Smooth muscle cell (in vitro differentiated cells): ENCODE results near the gene SYK. TPM values are rescaled to one million over a fixed set of nuclear protein-coding genes. Genes with fewer than 3 reads are reported as not detected.

Experiments used
- DNase-seq: peaks from one replicate; lab custom pipeline; 2025; ENCODE audit not compliant: unreplicated experiment; lab: John Stamatoyannopoulos, UW
- H2AFZ ChIP-seq: fragments of 200-600 bp; sonication (generic); 2 replicates; pipeline ENCODE4 v1.6.0; 2016; ENCODE audit warnings: antibody characterized with exemption, low read depth, mild to moderate bottlenecking
- H3F3A ChIP-seq: fragments of 200-600 bp; sonication (generic); 2 replicates; pipeline ENCODE4 v1.6.0; 2017; ENCODE audit warnings: antibody characterized with exemption, low read depth
- H3K27ac ChIP-seq: fragments of 200-600 bp; sonication (generic); 2 replicates; pipeline ENCODE4 v1.5.1; 2016; ENCODE audit warnings: low read depth, mild to moderate bottlenecking
- H3K27me3 ChIP-seq: fragments of 200-600 bp; sonication (generic); 2 replicates; pipeline ENCODE4 v1.6.1; 2016; ENCODE audit warnings: low read depth, mild to moderate bottlenecking
- H3K36me3 ChIP-seq: fragments of 200-600 bp; sonication (generic); 2 replicates; pipeline ENCODE4 v1.5.1; 2016; ENCODE audit warnings: low read depth
- H3K4me1 ChIP-seq: fragments of 200-600 bp; sonication (generic); 2 replicates; pipeline ENCODE4 v1.5.1; 2016; ENCODE audit warnings: low read depth
- H3K4me2 ChIP-seq: fragments of 200-600 bp; sonication (generic); 2 replicates; pipeline ENCODE4 v1.6.0; 2016; ENCODE audit warnings: mild to moderate bottlenecking
- H3K4me3 ChIP-seq: fragments of 200-600 bp; sonication (generic); 2 replicates; pipeline ENCODE4 v1.5.1; 2016; ENCODE audit warnings: mild to moderate bottlenecking
- H3K79me2 ChIP-seq: fragments of 200-600 bp; sonication (generic); 2 replicates; pipeline ENCODE4 v1.6.0; 2016; ENCODE audit warnings: low read depth, mild to moderate bottlenecking
- H3K9ac ChIP-seq: fragments of 200-600 bp; sonication (generic); 2 replicates; pipeline ENCODE4 v1.6.0; 2016; ENCODE audit warnings: low read depth
- H3K9me3 ChIP-seq: fragments of 200-600 bp; sonication (generic); replicated peaks from 2 replicates; pipeline ENCODE4 v1.5.1; 2016; ENCODE audit warnings: low read depth
- H4K20me1 ChIP-seq: fragments of 200-600 bp; sonication (generic); 2 replicates; pipeline ENCODE4 v1.6.0; 2016; ENCODE audit warnings: low read depth
- CTCF ChIP-seq: fragments of 200-600 bp; sonication (generic); IDR thresholded peaks from 2 replicates; pipeline ENCODE4 v1.5.1; 2017; ENCODE audit warnings: borderline replicate concordance, mild to moderate bottlenecking, antibody characterized with exemption; ENCODE audit not compliant: insufficient read depth, poor library complexity, severe bottlenecking
- WGBS: methylation state at CpG from one replicate; pipeline ENCODE4 v1.1.7; 2016; ENCODE audit warnings: low lambda C conversion rate; 5-methylcytosine and 5-hydroxymethylcytosine counted together
- polyA plus RNA-seq: library from polyadenylated mRNA; unstranded; fragments of >200 nt; fragmentation: Nextera tagmentation; extraction: Ambion mirVana; gene quantifications from 2 replicates; pipeline ENCODE4 v1.2.1, GENCODE V29; 2016
- total RNA-seq: library from RNA; depleted of rRNA; stranded (reverse); fragments of >200 nt; gene quantifications from 2 replicates; pipeline ENCODE4 v1.2.3, GENCODE V29; 2014

Gene SYK
- total and polyA plus RNA-seq, 2 experiments from 2014 or later: 0.09 TPM; not detected in 1

GRCh38 chr9:90813046-90813445 lies 11.4 kb downstream of the SYK start:
- Histone ChIP-seq H3K27ac (no peak overlapping the region), H3F3A (no peaks in the 10 kb centered on the region), H3K36me3 (no peaks in the 10 kb centered on the region), H3K4me1 (no peaks in the 10 kb centered on the region), H3K4me3 (no peak overlapping the region), H3K27me3 (peaks cover 4% of the 10 kb centered on the region), H3K79me2 (no peaks in the 10 kb centered on the region), H3K9me3 (no peaks in the 10 kb centered on the region), H2AFZ (no peak overlapping the region), H3K4me2 (no peak overlapping the region), H4K20me1 (no peaks in the 10 kb centered on the region), H3K9ac (no peak overlapping the region)
- DNase-seq: no peak
- WGBS: 82% methylated on average over 8 of the region's 8 CpGs
- TF ChIP-seq CTCF: no peak

GRCh38 chr9:90813523-90813922 lies 11.9 kb downstream of the SYK start:
- no peak overlapping the region for H3K4me2 ChIP-seq
- H3K27ac ChIP-seq: no peak overlapping the region
- WGBS: 79% methylated on average over 2 of the region's 2 CpGs

GRCh38 chr9:90814355-90814754 lies 12.7 kb downstream of the SYK start:
- H3K27me3 ChIP-seq: peaks cover 4% of the 10 kb centered on the region
- no peaks in the 10 kb centered on the region for H3F3A ChIP-seq
- TF ChIP-seq CTCF: no peak
- no peak overlapping the region for H3K9ac ChIP-seq
- no peaks in the 10 kb centered on the region for H4K20me1 ChIP-seq
- H3K36me3 ChIP-seq: no peaks in the 10 kb centered on the region
- no peaks in the 10 kb centered on the region for H3K9me3 ChIP-seq
- H2AFZ ChIP-seq: no peak overlapping the region
- no peak overlapping the region for H3K4me3 ChIP-seq
- 90% methylated on average over 4 of the region's 4 CpGs for WGBS
- H3K27ac ChIP-seq: no peak overlapping the region
- no peaks in the 10 kb centered on the region for H3K4me1 ChIP-seq
- no peaks in the 10 kb centered on the region for H3K79me2 ChIP-seq
- no peak overlapping the region for H3K4me2 ChIP-seq
- DNase-seq: no peak

More at GRCh38 chr9:90813523-90813922, 11.9 kb downstream of the SYK start:
- Histone ChIP-seq H3K27me3 (peaks cover 4% of the 10 kb centered on the region), H2AFZ (no peak overlapping the region), H3K4me1 (no peaks in the 10 kb centered on the region), H4K20me1 (no peaks in the 10 kb centered on the region), H3K4me3 (no peak overlapping the region), H3K9ac (no peak overlapping the region), H3K9me3 (no peaks in the 10 kb centered on the region), H3F3A (no peaks in the 10 kb centered on the region), H3K79me2 (no peaks in the 10 kb centered on the region), H3K36me3 (no peaks in the 10 kb centered on the region)
- no peak for TF ChIP-seq CTCF
- DNase-seq: no peak

GRCh38 chr9:90815183-90815943 lies 13.7 kb downstream of the SYK start:
- Histone ChIP-seq H2AFZ (no peak overlapping the region), H3K36me3 (no peaks in the 10 kb centered on the region), H3K4me1 (no peaks in the 10 kb centered on the region), H3K4me2 (no peak overlapping the region), H3K79me2 (no peaks in the 10 kb centered on the region), H3K9me3 (no peaks in the 10 kb centered on the region), H4K20me1 (no peaks in the 10 kb centered on the region), H3F3A (no peaks in the 10 kb centered on the region), H3K4me3 (no peak overlapping the region), H3K27me3 (no peaks in the 10 kb centered on the region), H3K9ac (no peak overlapping the region), H3K27ac (no peak overlapping the region)
- no peak for DNase-seq
- WGBS: 55% methylated on average over 13 of the region's 13 CpGs
- no peak for TF ChIP-seq CTCF
